Dermis microvascular lymphatic vessel endothelial cell (primary cell): ENCODE results near the gene MAGEB3. TPM values are rescaled to one million over a fixed set of nuclear protein-coding genes. Genes with fewer than 3 reads are reported as not detected.
A peak's percentile ranks its signal among the peaks of the same experiment; 100 is the strongest.

Experiments
- DNase-seq, 2 donors: peaks; one replicate each; pipeline versions ENCODE4 v3.0.0 to v3.0.0-alpha.2; 2010; ENCODE audit warnings: low read depth in 2 of 2
- total RNA-seq: library from RNA; depleted of rRNA; stranded (reverse); fragments of >200 nt; gene quantifications from 2 replicates; pipeline ENCODE4 v1.2.1, GENCODE V29; 2014

MAGEB3 gene
- total RNA-seq, 1 donor from 2014 or later = not detected

- DNase-seq = peak in 1 of 2 donors; percentile 10
These were observed 47.9 kb downstream of the MAGEB3 start for GRCh38 chrX:30278365-30278764.

DNA sequence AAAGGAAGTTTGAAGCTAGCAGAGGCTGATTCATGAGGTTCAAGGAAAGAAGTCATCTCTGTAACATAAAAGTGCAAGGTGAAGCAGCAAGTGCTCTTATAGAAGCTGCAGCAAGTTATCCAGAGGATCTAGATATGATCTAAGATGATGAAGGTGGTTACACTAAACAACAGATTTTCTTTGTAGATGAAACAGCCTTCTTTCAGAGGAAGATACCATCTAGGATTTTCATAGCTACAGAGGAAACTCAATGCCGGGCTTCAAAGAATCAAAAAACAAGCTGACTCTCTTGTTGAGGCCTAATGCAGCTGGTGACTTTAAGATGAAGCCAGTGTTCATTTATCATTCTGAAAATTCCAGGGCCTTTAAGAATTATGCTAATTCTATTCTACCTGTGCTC, 50.0 kb downstream of the MAGEB3 start:
- DNase-seq = no peak

- DNase-seq = no peak
These were observed 52.1 kb downstream of the MAGEB3 start for GRCh38 chrX:30282527-30282926.

- DNase-seq = peak; percentile 88 to 89
These were observed 53.2 kb downstream of the MAGEB3 start for GRCh38 chrX:30283456-30284200.

Other genes with a start within 250 kb of the MAGEB3 start
- not detected in 2 replicates for gene MAGEB2, start 15.1 kb upstream of the MAGEB3 start, total RNA-seq
- gene MAGEB4, start 11.3 kb downstream of the MAGEB3 start, total RNA-seq = not detected in 2 replicates
- gene MAGEB1, start 16.5 kb downstream of the MAGEB3 start, total RNA-seq = not detected in 2 replicates
- not detected in 2 replicates for gene NR0B1, start 78.7 kb downstream of the MAGEB3 start, total RNA-seq